ENCODE measurements around the gene NDOR1. TPM values are rescaled to one million over a fixed set of nuclear protein-coding genes. Genes with fewer than 3 reads are reported as not detected.

Gene NDOR1
- total RNA-seq, 4 donors from 2014 or later: 4.5 to 14.9 TPM; not detected in 2

DNA sequence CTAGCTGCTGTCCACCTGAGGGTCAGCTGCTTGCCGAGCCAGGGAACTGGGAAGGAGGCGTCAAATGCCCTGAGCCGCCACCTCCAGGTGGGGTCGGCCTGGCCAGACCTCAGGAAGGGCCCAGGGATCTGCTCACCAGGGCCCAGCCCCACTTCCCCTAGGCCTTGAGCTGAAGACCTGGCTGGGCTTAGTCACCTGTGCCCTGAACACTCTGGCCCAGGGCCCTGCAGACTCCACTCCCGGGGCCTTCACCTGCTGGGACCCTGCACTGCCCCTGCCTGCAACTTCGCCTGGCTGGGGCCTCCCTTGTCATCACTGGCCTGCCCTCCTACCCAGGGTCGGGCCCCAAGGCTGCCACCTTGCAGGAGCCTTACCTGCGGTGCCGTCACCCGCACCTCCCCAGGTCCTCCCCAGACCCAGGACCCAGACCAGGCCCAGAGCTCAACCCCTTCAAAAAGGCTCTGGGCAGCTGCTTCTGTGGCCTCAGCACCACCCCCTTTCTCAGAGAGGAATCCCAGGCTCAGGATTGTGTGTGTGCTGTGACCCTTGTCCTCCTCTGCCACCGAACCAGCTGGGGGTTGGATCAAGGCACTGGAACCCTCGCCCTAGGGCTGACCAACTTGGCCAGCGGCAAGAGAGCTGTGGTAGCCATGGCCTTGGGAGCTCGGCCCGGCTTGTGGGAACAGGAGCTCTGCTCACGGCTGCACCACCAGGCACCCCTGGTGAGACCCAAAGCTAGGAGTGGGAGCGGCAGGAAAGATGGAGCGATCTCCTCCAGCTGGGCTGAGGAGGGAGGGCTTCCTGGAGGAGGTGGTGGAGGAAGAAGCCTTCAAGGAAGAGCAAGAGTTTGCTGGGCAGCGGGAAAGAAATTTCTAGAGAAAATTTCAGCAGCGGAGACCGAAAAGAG is 48.5 kb downstream of the NDOR1 start:
- H3K4me3 ChIP-seq: peak overlapping the region; percentile 81 to 97
- H3K27me3 ChIP-seq: no peaks in the 10 kb centered on the region
- TF ChIP-seq POLR2A (IDR thresholded peaks at IDR 0.05): no peak
- TF ChIP-seq, protein P1, sequence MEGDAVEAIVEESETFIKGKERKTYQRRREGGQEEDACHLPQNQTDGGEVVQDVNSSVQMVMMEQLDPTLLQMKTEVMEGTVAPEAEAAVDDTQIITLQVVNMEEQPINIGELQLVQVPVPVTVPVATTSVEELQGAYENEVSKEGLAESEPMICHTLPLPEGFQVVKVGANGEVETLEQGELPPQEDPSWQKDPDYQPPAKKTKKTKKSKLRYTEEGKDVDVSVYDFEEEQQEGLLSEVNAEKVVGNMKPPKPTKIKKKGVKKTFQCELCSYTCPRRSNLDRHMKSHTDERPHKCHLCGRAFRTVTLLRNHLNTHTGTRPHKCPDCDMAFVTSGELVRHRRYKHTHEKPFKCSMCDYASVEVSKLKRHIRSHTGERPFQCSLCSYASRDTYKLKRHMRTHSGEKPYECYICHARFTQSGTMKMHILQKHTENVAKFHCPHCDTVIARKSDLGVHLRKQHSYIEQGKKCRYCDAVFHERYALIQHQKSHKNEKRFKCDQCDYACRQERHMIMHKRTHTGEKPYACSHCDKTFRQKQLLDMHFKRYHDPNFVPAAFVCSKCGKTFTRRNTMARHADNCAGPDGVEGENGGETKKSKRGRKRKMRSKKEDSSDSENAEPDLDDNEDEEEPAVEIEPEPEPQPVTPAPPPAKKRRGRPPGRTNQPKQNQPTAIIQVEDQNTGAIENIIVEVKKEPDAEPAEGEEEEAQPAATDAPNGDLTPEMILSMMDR (IDR thresholded peaks at IDR 0.05): no peak
- H3K4me1 ChIP-seq: peaks cover 0 to 17% of the 10 kb centered on the region in 2 donors
- no peak for DNase-seq
- no peaks in the 10 kb centered on the region for H3K36me3 ChIP-seq
- H3K27ac ChIP-seq: peak overlapping the region in 1 of 2 donors; percentile 71
- no peaks in the 10 kb centered on the region for H3K9me3 ChIP-seq
- intact Hi-C loops (cut with DNase I; ENCODE audit: low total_unique reads): no loop called here

DNA sequence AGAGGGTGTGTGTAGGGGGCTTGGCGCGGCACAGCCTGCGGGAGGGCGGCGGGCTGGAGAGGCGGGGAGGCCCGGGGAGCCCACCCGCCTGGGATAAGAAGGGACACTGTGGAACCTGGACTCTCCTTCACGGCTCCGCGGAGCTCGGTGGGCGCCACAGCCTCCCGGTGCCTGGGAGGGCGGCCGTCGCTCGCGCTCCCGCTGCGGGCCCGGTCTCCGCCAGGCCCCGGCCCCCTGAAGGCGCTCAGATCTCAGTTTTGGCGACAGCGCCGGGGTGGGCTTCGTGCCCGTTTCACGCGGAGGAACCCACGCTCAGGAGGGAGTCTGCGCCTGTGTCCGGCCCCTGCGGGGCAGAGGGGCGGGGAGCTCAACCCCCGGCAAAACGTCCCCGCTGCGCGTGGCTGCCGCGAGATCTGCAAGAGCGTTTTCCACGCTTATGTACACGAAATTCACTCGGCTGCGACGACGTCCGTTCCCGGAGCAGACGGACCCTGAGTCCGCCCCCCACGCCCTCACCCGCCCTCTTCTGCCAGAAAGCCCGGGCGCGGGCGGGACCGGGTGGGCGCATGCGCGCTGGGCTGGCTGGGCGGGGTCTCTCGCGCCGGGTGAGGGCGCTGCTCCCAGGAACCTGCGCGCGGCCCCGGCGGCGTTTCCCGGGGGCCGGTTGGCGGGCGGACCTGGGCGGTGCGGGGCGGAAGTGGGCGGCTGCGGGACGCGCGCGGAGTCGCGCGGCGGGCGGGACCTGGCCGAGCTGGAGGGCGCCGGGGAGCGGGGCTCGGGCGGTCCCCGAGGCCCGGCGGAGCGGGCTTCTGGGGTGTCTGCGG is 49.3 kb downstream of the NDOR1 start, which contains the start of gene NELFB:
Gene NELFB, plus strand, starts transcription at position 704 of the 824 bp plus-strand sequence.
- peak; percentile 90 to 95 for DNase-seq
- Histone ChIP-seq H3K27me3 (no peaks in the 10 kb centered on the region), H3K27ac (peak within 1 kb of the TSS; percentile 56 to 75), H3K36me3 (no peaks in the 10 kb centered on the region), H3K4me1 (peaks cover 0 to 17% of the 10 kb centered on the region in 2 donors), H3K4me3 (peak within 1 kb of the TSS; percentile 81 to 97), H3K9me3 (no peaks in the 10 kb centered on the region)
- peak; percentile 39 to 69 for TF ChIP-seq POLR2A (IDR thresholded peaks at IDR 0.05)
- TF ChIP-seq, protein P1 (IDR thresholded peaks at IDR 0.05): peak in 3 of 4 experiments; percentile 19 to 35 (median 22)
- intact Hi-C loops (cut with DNase I; ENCODE audit: low total_unique reads): no loop called here

DNA sequence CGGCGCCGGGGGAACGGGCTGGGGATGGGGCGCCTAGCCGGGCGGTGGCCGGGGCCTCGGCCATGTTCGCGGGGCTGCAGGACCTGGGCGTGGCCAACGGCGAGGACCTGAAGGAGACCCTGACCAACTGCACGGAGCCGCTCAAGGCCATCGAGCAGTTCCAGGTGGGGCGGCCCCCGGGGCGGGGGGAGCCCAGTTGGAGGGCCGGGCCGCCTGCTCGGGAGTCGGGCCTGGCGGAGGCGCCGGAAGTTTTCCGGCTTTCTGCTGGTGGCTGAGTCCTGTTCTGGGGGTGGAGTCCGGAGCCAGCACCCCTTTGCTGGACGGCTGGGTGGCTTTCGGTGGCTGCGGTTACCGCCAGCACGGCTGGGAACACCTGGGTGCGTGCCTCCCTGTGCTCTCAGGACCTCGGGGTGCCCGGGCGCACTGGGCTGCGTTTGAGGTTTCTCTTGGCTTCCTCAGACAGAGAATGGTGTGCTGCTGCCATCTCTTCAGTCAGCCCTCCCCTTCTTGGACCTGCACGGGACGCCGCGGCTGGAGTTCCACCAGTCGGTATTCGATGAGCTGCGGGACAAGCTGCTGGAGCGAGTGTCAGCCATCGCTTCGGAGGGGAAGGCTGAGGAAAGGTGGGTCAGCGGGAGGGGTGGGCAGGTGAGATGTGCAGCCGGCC is 50.1 kb downstream of the NDOR1 start:
- Histone ChIP-seq H3K9me3 (no peaks in the 10 kb centered on the region), H3K4me1 (peaks cover 0 to 17% of the 10 kb centered on the region in 2 donors), H3K27me3 (no peaks in the 10 kb centered on the region), H3K27ac (peak overlapping the region; percentile 56 to 75), H3K4me3 (peak overlapping the region; percentile 81 to 97), H3K36me3 (no peaks in the 10 kb centered on the region)
- intact Hi-C loops (cut with DNase I; ENCODE audit: low total_unique reads): no loop called here
- DNase-seq: no peak
- TF ChIP-seq, protein P1 (IDR thresholded peaks at IDR 0.05): no peak
- no peak for TF ChIP-seq POLR2A (IDR thresholded peaks at IDR 0.05)

DNA sequence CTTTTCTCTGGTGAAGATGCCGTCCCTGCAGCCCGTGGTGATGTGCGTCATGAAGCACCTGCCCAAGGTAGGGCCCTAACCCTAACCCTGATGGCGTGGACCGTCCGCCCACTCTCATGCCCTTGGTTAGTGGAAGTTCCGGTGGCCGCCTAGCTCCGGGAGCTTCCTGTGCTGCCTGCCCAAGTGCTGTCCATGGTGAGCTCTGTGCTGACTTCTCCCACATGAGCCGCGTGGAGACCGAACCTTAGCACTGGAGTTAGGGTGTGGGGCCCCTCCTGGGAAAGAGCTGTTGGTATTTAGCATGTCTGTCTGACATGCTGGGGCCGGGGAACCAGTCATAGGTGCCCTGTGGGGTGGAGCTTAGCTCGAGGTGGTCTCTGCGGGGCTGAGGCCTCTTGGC is 50.9 kb downstream of the NDOR1 start:
- TF ChIP-seq, protein P1 (IDR thresholded peaks at IDR 0.05): no peak
- TF ChIP-seq POLR2A (IDR thresholded peaks at IDR 0.05): no peak
- Histone ChIP-seq H3K9me3 (no peaks in the 10 kb centered on the region), H3K36me3 (no peaks in the 10 kb centered on the region), H3K27me3 (no peaks in the 10 kb centered on the region), H3K4me1 (peaks cover 0 to 17% of the 10 kb centered on the region in 2 donors), H3K27ac (no peak overlapping the region), H3K4me3 (peak overlapping the region in 1 of 2 donors; percentile 97)
- intact Hi-C loops (cut with DNase I; ENCODE audit: low total_unique reads): no loop called here
- no peak for DNase-seq
